ENCODE results near the gene AKNA. TPM values are rescaled to one million over a fixed set of nuclear protein-coding genes. Genes with fewer than 3 reads are reported as not detected.

AKNA gene
- total and polyA plus RNA-seq, 4 donors = 29.5 to 79.5 (median 48.6) TPM

DNA sequence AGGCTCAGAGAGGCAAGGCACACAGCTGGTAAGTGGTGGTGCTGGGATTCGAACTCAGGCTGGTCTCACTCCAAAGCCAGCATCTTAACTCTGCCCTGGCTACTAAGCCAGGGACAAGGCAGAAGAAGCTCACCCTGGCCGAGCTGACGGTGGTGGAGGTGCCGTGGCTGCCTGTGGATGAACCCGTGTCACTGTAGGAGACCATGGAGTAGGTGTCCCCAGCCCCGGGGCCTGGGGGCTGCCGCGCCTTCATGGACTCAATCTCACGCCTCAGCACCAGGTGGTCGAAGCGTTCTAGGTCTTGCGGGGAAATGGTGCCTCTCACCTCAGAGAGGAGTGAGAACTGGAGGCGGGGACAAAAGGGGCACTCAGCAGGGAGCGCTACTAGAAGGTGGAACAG, 35.4 kb upstream of the AKNA start:
- no peak overlapping the region for H3K4me3 ChIP-seq
- TF ChIP-seq, protein P1, sequence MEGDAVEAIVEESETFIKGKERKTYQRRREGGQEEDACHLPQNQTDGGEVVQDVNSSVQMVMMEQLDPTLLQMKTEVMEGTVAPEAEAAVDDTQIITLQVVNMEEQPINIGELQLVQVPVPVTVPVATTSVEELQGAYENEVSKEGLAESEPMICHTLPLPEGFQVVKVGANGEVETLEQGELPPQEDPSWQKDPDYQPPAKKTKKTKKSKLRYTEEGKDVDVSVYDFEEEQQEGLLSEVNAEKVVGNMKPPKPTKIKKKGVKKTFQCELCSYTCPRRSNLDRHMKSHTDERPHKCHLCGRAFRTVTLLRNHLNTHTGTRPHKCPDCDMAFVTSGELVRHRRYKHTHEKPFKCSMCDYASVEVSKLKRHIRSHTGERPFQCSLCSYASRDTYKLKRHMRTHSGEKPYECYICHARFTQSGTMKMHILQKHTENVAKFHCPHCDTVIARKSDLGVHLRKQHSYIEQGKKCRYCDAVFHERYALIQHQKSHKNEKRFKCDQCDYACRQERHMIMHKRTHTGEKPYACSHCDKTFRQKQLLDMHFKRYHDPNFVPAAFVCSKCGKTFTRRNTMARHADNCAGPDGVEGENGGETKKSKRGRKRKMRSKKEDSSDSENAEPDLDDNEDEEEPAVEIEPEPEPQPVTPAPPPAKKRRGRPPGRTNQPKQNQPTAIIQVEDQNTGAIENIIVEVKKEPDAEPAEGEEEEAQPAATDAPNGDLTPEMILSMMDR (IDR thresholded peaks at IDR 0.05; ENCODE audit: control extremely low read depth, extremely low read depth) = no peak
- H3K36me3 ChIP-seq (ENCODE audit: control insufficient read depth in 4 of 4, insufficient read depth in 4 of 4, low read length in 4 of 4) = peaks cover 0 to 6% (median 0%) of the 10 kb centered on the region in 4 donors
- H3K27me3 ChIP-seq (ENCODE audit: control insufficient read depth in 3 of 3, insufficient read depth in 3 of 3, low read length in 2 of 3) = no peaks in the 10 kb centered on the region
- ATAC-seq (ENCODE audit: insufficient read depth, low FRiP score) (no peak), DNase-seq (no peak)
- WGBS, 2 donors = 90 to 93% methylated on average over 14 of the region's 14 CpGs
- H3K9me3 ChIP-seq (ENCODE audit: control insufficient read depth in 4 of 4, insufficient read depth in 3 of 4, low read length in 3 of 4) = peaks cover 0 to 3% (median 0%) of the 10 kb centered on the region in 4 donors
- H3K4me1 ChIP-seq (ENCODE audit: control insufficient read depth in 5 of 5, insufficient read depth in 5 of 5, low read length in 5 of 5) = no peaks in the 10 kb centered on the region
- no peak overlapping the region for H3K27ac ChIP-seq (ENCODE audit: low read depth in 1 of 2, low read length in 1 of 2)
- no peak overlapping the region for H3K9ac ChIP-seq (ENCODE audit: insufficient read depth in 1 of 2, low read length in 2 of 2)

DNA sequence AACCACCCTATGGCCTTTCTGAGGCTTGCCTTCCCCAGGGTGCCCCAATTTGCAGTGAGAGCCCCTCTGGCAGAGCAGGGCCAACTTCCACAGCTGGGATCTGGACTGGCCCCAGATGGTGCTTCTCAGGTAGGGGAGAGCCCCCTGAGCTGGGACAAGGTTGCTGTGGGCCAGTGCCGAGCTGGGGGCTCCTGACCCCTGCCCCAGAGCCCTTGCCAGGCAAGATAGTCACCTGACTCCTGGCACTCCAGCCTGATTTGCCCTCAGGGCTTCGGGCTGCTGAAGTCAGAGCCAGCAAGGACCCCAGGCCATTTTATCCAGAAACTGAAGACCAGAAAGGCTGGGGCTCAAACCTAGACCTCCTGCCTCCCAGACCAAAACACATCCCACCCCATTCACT, 33.4 kb upstream of the AKNA start:
- Histone ChIP-seq H3K4me3 (no peak overlapping the region), H3K27me3 (ENCODE audit: control insufficient read depth in 3 of 3, insufficient read depth in 3 of 3, low read length in 2 of 3) (no peaks in the 10 kb centered on the region), H3K27ac (ENCODE audit: low read depth in 1 of 2, low read length in 1 of 2) (no peak overlapping the region), H3K4me1 (ENCODE audit: control insufficient read depth in 5 of 5, insufficient read depth in 5 of 5, low read length in 5 of 5) (no peaks in the 10 kb centered on the region), H3K9me3 (ENCODE audit: control insufficient read depth in 4 of 4, insufficient read depth in 3 of 4, low read length in 3 of 4) (peaks cover 0 to 3% (median 0%) of the 10 kb centered on the region in 4 donors), H3K9ac (ENCODE audit: insufficient read depth in 1 of 2, low read length in 2 of 2) (no peak overlapping the region), H3K36me3 (ENCODE audit: control insufficient read depth in 4 of 4, insufficient read depth in 4 of 4, low read length in 4 of 4) (peaks cover 0 to 6% (median 0%) of the 10 kb centered on the region in 4 donors)
- DNase-seq = no peak
- no peak for ATAC-seq (ENCODE audit: insufficient read depth, low FRiP score)
- TF ChIP-seq, protein P1 (IDR thresholded peaks at IDR 0.05; ENCODE audit: control extremely low read depth, extremely low read depth) = no peak
- 83 to 85% methylated on average over 2 of the region's 2 CpGs for WGBS, 2 donors

DNA sequence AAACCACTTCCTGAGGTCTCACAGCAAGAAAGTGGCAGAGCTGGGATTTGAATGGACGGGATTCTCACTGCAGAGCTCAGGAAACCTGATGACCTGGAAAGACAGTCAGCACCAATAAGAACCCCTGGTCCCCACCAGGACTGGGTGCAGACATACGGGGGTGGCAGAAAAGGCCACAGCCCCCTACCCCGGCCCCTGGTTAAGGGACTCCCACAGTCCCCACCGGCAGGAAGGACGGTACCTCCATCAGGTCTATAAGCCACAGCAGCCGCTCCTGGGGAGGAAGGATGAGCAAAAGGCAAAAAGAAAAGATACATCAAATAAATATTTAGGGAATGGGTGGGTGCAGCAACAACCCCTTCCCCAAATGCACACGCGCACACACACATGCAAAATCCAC, 32.0 kb upstream of the AKNA start:
- 92 to 95% methylated on average over 8 of the region's 8 CpGs for WGBS, 2 donors
- ATAC-seq (ENCODE audit: insufficient read depth, low FRiP score) = no peak
- no peak overlapping the region for H3K4me3 ChIP-seq
- TF ChIP-seq, protein P1 (IDR thresholded peaks at IDR 0.05; ENCODE audit: control extremely low read depth, extremely low read depth) = no peak
- H3K27ac ChIP-seq (ENCODE audit: low read depth in 1 of 2, low read length in 1 of 2) = no peak overlapping the region
- H3K27me3 ChIP-seq (ENCODE audit: control insufficient read depth in 3 of 3, insufficient read depth in 3 of 3, low read length in 2 of 3) = no peaks in the 10 kb centered on the region
- H3K36me3 ChIP-seq (ENCODE audit: control insufficient read depth in 4 of 4, insufficient read depth in 4 of 4, low read length in 4 of 4) = peaks cover 0 to 6% (median 0%) of the 10 kb centered on the region in 4 donors
- peaks cover 0 to 3% (median 0%) of the 10 kb centered on the region in 4 donors for H3K9me3 ChIP-seq (ENCODE audit: control insufficient read depth in 4 of 4, insufficient read depth in 3 of 4, low read length in 3 of 4)
- DNase-seq = no peak
- H3K4me1 ChIP-seq (ENCODE audit: control insufficient read depth in 5 of 5, insufficient read depth in 5 of 5, low read length in 5 of 5) = no peaks in the 10 kb centered on the region
- no peak overlapping the region for H3K9ac ChIP-seq (ENCODE audit: insufficient read depth in 1 of 2, low read length in 2 of 2)

DNA sequence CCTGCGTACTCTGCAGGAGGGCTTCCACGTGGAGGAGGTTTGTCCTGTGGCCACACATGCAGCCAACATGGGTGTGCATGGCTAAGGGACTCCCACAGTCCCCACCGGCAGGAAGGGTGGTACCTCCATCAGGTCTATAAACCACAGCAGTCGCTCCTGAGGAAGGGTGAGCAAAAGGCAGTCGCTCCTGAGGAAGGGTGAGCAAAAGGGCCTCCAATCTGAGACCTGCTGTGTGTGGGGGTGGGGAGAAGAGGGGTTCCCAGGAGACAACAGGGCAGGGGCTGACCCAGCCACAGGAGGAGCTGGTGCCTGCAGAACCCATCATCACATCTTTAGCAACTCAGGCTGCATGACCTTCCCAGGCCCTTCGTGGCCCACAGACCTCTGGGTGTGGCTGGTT, 30.3 kb upstream of the AKNA start:
- TF ChIP-seq, protein P1 (IDR thresholded peaks at IDR 0.05; ENCODE audit: control extremely low read depth, extremely low read depth) = no peak
- Histone ChIP-seq H3K9ac (ENCODE audit: insufficient read depth in 1 of 2, low read length in 2 of 2) (no peak overlapping the region), H3K27ac (ENCODE audit: low read depth in 1 of 2, low read length in 1 of 2) (no peak overlapping the region), H3K4me3 (no peak overlapping the region), H3K4me1 (ENCODE audit: control insufficient read depth in 5 of 5, insufficient read depth in 5 of 5, low read length in 5 of 5) (peaks cover 0 to 10% (median 0%) of the 10 kb centered on the region in 5 donors), H3K36me3 (ENCODE audit: control insufficient read depth in 4 of 4, insufficient read depth in 4 of 4, low read length in 4 of 4) (peaks cover 0 to 6% (median 0%) of the 10 kb centered on the region in 4 donors), H3K9me3 (ENCODE audit: control insufficient read depth in 4 of 4, insufficient read depth in 3 of 4, low read length in 3 of 4) (no peaks in the 10 kb centered on the region), H3K27me3 (ENCODE audit: control insufficient read depth in 3 of 3, insufficient read depth in 3 of 3, low read length in 2 of 3) (no peaks in the 10 kb centered on the region)
- DNase-seq = no peak
- ATAC-seq (ENCODE audit: insufficient read depth, low FRiP score) = no peak
- 86 to 92% methylated on average over 6 of the region's 6 CpGs for WGBS, 2 donors

Data from lung (tissue), 12 donors.